WERI-Rb-1 (cell line): Measurements from ENCODE around the gene MUC5AC.

Source experiments
- DNase-seq: peaks from one replicate; pipeline ENCODE4 v3.0.0-alpha.2; 2020
- H3K27ac ChIP-seq: fragments of 250-450 bp; sonication (Bioruptor Pico); 2 replicates; pipeline ENCODE4 v1.5.1; 2020; ENCODE audit warnings: mild to moderate bottlenecking, moderate library complexity
- H3K27me3 ChIP-seq: fragments of 250-450 bp; sonication (Bioruptor Pico); 2 replicates; pipeline ENCODE4 v1.5.1; 2021; ENCODE audit warnings: mild to moderate bottlenecking, low read depth, moderate library complexity; ENCODE audit not compliant: insufficient read depth, severe bottlenecking
- H3K36me3 ChIP-seq: fragments of 250-450 bp; sonication (Bioruptor Pico); 2 replicates; pipeline ENCODE4 v1.5.1; 2020; ENCODE audit warnings: mild to moderate bottlenecking, moderate library complexity
- H3K4me3 ChIP-seq: 2 replicates; pipeline ENCODE4 v1.5.1; 2011; ENCODE audit warnings: low read depth, mild to moderate bottlenecking, control low read depth, low read length
- H3K9me3 ChIP-seq: fragments of 250-450 bp; sonication (Bioruptor Pico); 2 replicates; pipeline ENCODE4 v1.5.1; 2021; ENCODE audit warnings: mild to moderate bottlenecking, moderate library complexity; ENCODE audit not compliant: severe bottlenecking
- CTCF ChIP-seq: IDR thresholded peaks from 2 replicates; pipeline ENCODE4 v1.5.1; 2011; ENCODE audit warnings: low read depth, mild to moderate bottlenecking, control low read depth, inconsistent platforms, low read length

Gene MUC5AC

GRCh38 chr11:1199751-1200610, 42.2 kb downstream of the MUC5AC start:
- peak; percentile 6 for DNase-seq
- TF ChIP-seq CTCF = no peak
- Histone ChIP-seq H3K9me3 (no peaks in the 10 kb centered on the region), H3K27ac (no peak overlapping the region), H3K36me3 (no peaks in the 10 kb centered on the region), H3K4me3 (no peak overlapping the region), H3K27me3 (no peaks in the 10 kb centered on the region)

GRCh38 chr11:1200611-1201191, 42.9 kb downstream of the MUC5AC start:
- no peak overlapping the region for H3K27ac ChIP-seq
- no peak for TF ChIP-seq CTCF
- no peaks in the 10 kb centered on the region for H3K27me3 ChIP-seq
- H3K36me3 ChIP-seq = no peaks in the 10 kb centered on the region
- H3K4me3 ChIP-seq = no peak overlapping the region
- no peaks in the 10 kb centered on the region for H3K9me3 ChIP-seq
- DNase-seq = no peak

GRCh38 chr11:1201395-1202153, 43.8 kb downstream of the MUC5AC start:
- no peak for DNase-seq
- H3K27me3 ChIP-seq = no peaks in the 10 kb centered on the region
- H3K36me3 ChIP-seq = no peaks in the 10 kb centered on the region
- H3K9me3 ChIP-seq = no peaks in the 10 kb centered on the region
- H3K4me3 ChIP-seq = no peak overlapping the region
- H3K27ac ChIP-seq = no peak overlapping the region
- TF ChIP-seq CTCF = no peak

- Histone ChIP-seq H3K36me3 (no peaks in the 10 kb centered on the region), H3K27ac (no peak overlapping the region), H3K27me3 (no peaks in the 10 kb centered on the region), H3K9me3 (no peaks in the 10 kb centered on the region), H3K4me3 (no peak overlapping the region)
- TF ChIP-seq CTCF = no peak
- peak; percentile 7 for DNase-seq
Measured at GRCh38 chr11:1202154-1202775, 44.5 kb downstream of the MUC5AC start.

GRCh38 chr11:1202776-1203504, 45.2 kb downstream of the MUC5AC start:
- no peaks in the 10 kb centered on the region for H3K27me3 ChIP-seq
- H3K27ac ChIP-seq = no peak overlapping the region
- H3K4me3 ChIP-seq = no peak overlapping the region
- TF ChIP-seq CTCF = peak; percentile 98
- H3K36me3 ChIP-seq = no peaks in the 10 kb centered on the region
- DNase-seq = peak; percentile 73
- H3K9me3 ChIP-seq = no peaks in the 10 kb centered on the region
